Chondrocyte (in vitro differentiated cells): Measurements from ENCODE around the gene ALPL. TPM values are rescaled to one million over a fixed set of nuclear protein-coding genes. Genes with fewer than 3 reads are reported as not detected.

Source experiments
- DNase-seq: peaks from one replicate; pipeline ENCODE4 v3.0.0; 2021; ENCODE audit warnings: mixed read lengths, low spot score
- H3K27ac Mint-ChIP-seq: one replicate; pipeline ENCODE4 v1.8.0; 2021; ENCODE audit warnings: mild to moderate bottlenecking, moderate library complexity, mixed read lengths; ENCODE audit not compliant: unreplicated experiment
- H3K27me3 Mint-ChIP-seq: 2 replicates; pipeline ENCODE4 v1.8.0; 2021; ENCODE audit warnings: low read depth, mixed read lengths
- H3K36me3 Mint-ChIP-seq: 2 replicates; pipeline ENCODE4 v1.8.0; 2021; ENCODE audit warnings: low read depth, mixed read lengths
- H3K4me1 Mint-ChIP-seq: 2 replicates; pipeline ENCODE4 v1.8.0; 2021; ENCODE audit warnings: low read depth, mild to moderate bottlenecking, mixed read lengths
- H3K4me3 Mint-ChIP-seq: one replicate; pipeline ENCODE4 v1.8.0; 2021; ENCODE audit warnings: mild to moderate bottlenecking, moderate library complexity, mixed read lengths; ENCODE audit not compliant: unreplicated experiment
- H3K9me3 Mint-ChIP-seq: 2 replicates; pipeline ENCODE4 v1.8.0; 2021; ENCODE audit warnings: low read depth, mixed read lengths
- total RNA-seq: library from RNA; stranded (reverse); gene quantifications from 3 replicates; pipeline ENCODE4 v1.2.1, GENCODE V29; 2021
- TF ChIP-seq, protein P1 (sequence below): fragments of 200-600 bp; sonication (generic); IDR thresholded peaks from 2 replicates; pipeline ENCODE4 v1.5.0; 2021; ENCODE audit warnings: antibody characterized with exemption, mild to moderate bottlenecking, moderate library complexity

ALPL gene
- total RNA-seq, 1 donor from 2014 or later = 19.2 TPM

DNA sequence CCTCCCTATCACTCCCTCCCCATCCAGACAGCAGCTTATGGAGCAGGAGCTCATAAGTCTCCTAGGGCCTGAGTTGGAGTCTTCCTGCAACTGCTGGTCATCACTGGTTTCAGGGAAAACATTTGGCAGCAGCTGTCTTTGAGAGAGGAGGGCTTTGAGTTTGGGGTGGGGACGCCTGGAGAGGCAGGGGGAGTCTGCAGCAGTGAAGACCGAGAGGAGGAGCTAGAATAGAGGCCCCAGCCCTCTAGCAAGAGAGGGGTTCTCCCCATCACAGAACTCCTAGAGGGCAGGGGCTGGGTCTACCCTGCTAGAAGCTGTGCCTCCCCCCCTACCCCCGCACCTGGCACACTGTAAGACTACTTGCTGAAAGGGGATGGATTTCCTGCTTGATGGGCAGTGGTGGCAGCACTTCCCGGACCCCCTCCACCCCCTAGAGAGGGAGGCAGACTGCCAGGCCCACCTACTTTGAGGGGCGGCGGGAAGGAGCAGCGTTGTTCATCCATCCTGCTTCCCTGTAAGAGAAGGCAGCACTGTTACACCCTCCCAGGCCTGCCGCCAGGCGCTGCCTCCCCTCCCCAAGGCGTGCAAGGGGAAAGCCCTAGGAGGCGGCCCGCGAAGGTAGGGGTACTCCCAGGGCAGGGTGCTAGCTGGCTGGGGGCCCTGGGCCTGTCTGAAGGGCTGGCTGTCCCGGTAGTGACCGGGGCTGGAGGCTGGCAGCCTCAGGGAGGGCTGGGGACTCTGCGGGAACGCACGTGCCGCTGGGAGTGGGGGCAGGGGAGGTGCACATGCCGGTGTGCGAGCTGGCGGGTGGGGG, 109.5 kb downstream of the ALPL start:
- peaks cover 8% of the 10 kb centered on the region for H3K4me1 Mint-ChIP-seq
- peaks cover 2% of the 10 kb centered on the region for H3K27me3 Mint-ChIP-seq
- H3K36me3 Mint-ChIP-seq = no peaks in the 10 kb centered on the region
- no peaks in the 10 kb centered on the region for H3K9me3 Mint-ChIP-seq
- no peak for DNase-seq
- H3K4me3 Mint-ChIP-seq = no peak overlapping the region
- TF ChIP-seq, protein P1, sequence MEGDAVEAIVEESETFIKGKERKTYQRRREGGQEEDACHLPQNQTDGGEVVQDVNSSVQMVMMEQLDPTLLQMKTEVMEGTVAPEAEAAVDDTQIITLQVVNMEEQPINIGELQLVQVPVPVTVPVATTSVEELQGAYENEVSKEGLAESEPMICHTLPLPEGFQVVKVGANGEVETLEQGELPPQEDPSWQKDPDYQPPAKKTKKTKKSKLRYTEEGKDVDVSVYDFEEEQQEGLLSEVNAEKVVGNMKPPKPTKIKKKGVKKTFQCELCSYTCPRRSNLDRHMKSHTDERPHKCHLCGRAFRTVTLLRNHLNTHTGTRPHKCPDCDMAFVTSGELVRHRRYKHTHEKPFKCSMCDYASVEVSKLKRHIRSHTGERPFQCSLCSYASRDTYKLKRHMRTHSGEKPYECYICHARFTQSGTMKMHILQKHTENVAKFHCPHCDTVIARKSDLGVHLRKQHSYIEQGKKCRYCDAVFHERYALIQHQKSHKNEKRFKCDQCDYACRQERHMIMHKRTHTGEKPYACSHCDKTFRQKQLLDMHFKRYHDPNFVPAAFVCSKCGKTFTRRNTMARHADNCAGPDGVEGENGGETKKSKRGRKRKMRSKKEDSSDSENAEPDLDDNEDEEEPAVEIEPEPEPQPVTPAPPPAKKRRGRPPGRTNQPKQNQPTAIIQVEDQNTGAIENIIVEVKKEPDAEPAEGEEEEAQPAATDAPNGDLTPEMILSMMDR = no peak
- no peak overlapping the region for H3K27ac Mint-ChIP-seq

DNA sequence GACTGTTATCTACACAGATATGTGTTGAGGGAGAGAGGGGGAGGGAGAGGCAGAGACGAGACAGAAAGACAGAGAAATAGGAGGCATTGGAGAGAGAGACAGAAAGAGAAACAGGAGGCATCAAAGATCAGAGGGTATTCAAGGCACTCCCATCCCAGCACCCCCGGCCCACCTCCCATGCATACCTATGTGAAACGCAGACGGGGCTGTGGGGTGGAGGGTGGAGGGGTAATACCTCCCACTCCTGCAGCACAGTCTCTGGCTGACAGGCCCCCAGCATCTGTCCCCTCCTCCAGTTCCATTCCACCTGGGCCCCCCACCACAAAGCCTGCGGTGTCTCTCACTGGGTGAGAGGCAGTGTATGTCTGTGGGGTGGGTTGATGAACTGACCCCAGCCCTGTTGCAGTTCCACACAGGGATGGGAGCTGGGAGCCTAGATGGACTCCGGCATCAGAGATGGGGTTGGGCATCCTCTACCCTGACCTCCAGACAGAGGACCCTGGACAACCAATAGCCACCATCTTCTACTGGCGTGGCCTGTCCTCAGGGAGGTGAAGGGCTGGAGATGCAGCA, 110.2 kb downstream of the ALPL start:
- no peak overlapping the region for H3K27ac Mint-ChIP-seq
- H3K9me3 Mint-ChIP-seq = no peaks in the 10 kb centered on the region
- no peak for DNase-seq
- no peak overlapping the region for H3K4me3 Mint-ChIP-seq
- no peaks in the 10 kb centered on the region for H3K36me3 Mint-ChIP-seq
- peaks cover 2% of the 10 kb centered on the region for H3K27me3 Mint-ChIP-seq
- TF ChIP-seq, protein P1 = no peak
- peaks cover 8% of the 10 kb centered on the region for H3K4me1 Mint-ChIP-seq

DNA sequence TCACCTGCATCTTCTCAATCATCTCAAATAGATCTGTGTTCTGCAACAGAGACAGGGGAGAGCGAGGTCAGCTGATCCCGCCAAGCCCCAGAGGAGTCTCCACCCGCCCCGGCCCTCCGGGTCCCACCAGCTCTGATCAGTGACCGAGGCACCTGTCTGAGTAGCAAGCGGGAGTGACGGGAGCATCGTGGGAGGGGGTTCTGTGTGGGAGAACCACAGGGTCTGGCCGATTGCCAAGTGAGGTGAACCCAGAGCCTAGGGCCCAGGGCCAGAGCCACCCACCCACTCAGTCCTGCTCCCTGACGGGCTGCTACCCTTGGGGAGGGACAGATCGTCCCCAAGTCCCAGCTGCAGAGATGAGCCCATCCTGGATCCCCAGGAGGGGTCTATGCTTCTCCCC, 110.8 kb downstream of the ALPL start:
- DNase-seq = no peak
- Mint-ChIP-seq H3K36me3 (no peaks in the 10 kb centered on the region), H3K9me3 (no peaks in the 10 kb centered on the region), H3K4me3 (no peak overlapping the region), H3K27ac (no peak overlapping the region), H3K27me3 (peaks cover 2% of the 10 kb centered on the region), H3K4me1 (peaks cover 8% of the 10 kb centered on the region)
- TF ChIP-seq, protein P1 = no peak

DNA sequence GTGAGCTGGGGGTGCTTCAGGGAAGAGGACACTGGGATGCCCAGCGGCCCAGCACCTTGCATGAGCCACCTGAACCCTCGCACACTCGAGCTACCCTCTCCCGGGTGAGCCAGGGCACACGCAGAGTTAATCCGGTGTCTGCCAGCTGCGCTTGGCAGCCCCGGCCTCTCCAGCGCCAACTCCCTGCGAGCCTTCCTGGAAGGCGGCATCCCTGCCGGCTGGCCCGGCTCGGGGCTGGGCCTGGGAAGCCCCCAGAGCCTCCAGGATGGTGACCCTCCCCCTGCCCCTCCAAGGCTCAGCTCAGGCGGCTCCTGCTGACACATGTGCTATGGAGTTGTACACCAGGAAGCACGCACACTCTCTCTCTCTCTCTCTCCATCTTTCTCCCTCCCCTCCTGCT, 111.3 kb downstream of the ALPL start:
- no peaks in the 10 kb centered on the region for H3K9me3 Mint-ChIP-seq

DNA sequence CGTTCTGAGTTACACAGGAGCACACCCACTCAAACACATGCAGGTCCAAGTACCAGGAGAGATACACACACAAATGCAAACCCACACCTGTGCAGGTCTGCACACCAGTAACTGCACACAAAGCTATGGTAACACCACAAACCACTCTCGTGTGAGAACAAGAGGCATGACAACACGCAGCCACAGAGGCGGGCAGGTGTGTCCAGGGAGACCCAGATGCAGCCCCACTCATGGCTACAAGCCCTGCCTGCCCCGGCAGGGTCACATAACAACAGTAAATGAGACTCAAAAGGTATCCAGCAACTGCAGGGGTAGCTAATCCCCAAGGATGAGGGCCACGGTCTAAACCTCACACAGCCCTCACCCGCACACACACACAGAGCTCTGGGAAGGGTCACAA, 111.8 kb downstream of the ALPL start:
- Mint-ChIP-seq H3K27me3 (peaks cover 2% of the 10 kb centered on the region), H3K4me3 (no peak overlapping the region), H3K9me3 (no peaks in the 10 kb centered on the region), H3K4me1 (peaks cover 8% of the 10 kb centered on the region), H3K36me3 (no peaks in the 10 kb centered on the region), H3K27ac (no peak overlapping the region)
- TF ChIP-seq, protein P1 = no peak
- DNase-seq = no peak

More for the DNA sequence above, 111.3 kb downstream of the ALPL start:
- Mint-ChIP-seq H3K4me3 (no peak overlapping the region), H3K36me3 (no peaks in the 10 kb centered on the region), H3K27ac (no peak overlapping the region), H3K27me3 (peaks cover 2% of the 10 kb centered on the region), H3K4me1 (peaks cover 8% of the 10 kb centered on the region)
- no peak for DNase-seq
- TF ChIP-seq, protein P1 = no peak
